Urothelium cell line (cell line): ENCODE measurements around the gene SLC25A17.
"Not testable (repeated sequence)": the region's sequence is repeated elsewhere in the genome, so short reads cannot be mapped to it uniquely, and the experiment has no call there.

ENCODE experiments used
- DNase-seq: peaks from one replicate; pipeline ENCODE4 v3.0.0; 2011; ENCODE audit warnings: low spot score, mixed read lengths
- FAIRE-seq: peaks from 2 replicates; lab custom pipeline; 2011; peaks lifted over from hg19 to GRCh38; lab: Jason Lieb, UNC

Gene SLC25A17

GRCh38 chr22:40758851-40759250, 60.3 kb downstream of the SLC25A17 start:
- not testable (repeated sequence) for FAIRE-seq

GRCh38 chr22:40758390-40758789, 60.8 kb downstream of the SLC25A17 start:
- FAIRE-seq (no peak), DNase-seq (no peak)

More at GRCh38 chr22:40758851-40759250, 60.3 kb downstream of the SLC25A17 start:
- not testable (repeated sequence) for DNase-seq

- FAIRE-seq: no peak
- DNase-seq: no peak
Observed at GRCh38 chr22:40757071-40757470, 62.1 kb downstream of the SLC25A17 start.

- no peak for FAIRE-seq
- DNase-seq: no peak
Observed at GRCh38 chr22:40753114-40753513, 66.0 kb downstream of the SLC25A17 start.

- no peak for FAIRE-seq
Observed at GRCh38 chr22:40751250-40751649, 67.9 kb downstream of the SLC25A17 start.

GRCh38 chr22:40749829-40750228, 69.3 kb downstream of the SLC25A17 start:
- FAIRE-seq (no peak), DNase-seq (no peak)

More at GRCh38 chr22:40751250-40751649, 67.9 kb downstream of the SLC25A17 start:
- no peak for DNase-seq

GRCh38 chr22:40748388-40749355, 70.5 kb downstream of the SLC25A17 start:
- DNase-seq (no peak), FAIRE-seq (peak; percentile 9)

- FAIRE-seq: no peak
- DNase-seq: no peak
Observed at GRCh38 chr22:40747361-40747760, 71.8 kb downstream of the SLC25A17 start.

- DNase-seq (no peak), FAIRE-seq (no peak)
Observed at GRCh38 chr22:40746428-40747220, 72.5 kb downstream of the SLC25A17 start.

GRCh38 chr22:40743768-40744167, 75.4 kb downstream of the SLC25A17 start:
- no peak for DNase-seq
- FAIRE-seq: no peak

- DNase-seq (no peak), FAIRE-seq (no peak)
Observed at GRCh38 chr22:40741116-40741515, 78.0 kb downstream of the SLC25A17 start.

- DNase-seq (no peak), FAIRE-seq (no peak)
Observed at GRCh38 chr22:40739721-40740120, 79.4 kb downstream of the SLC25A17 start.

- no peak for DNase-seq
- FAIRE-seq: no peak
Observed at GRCh38 chr22:40733919-40734318, 85.2 kb downstream of the SLC25A17 start.

GRCh38 chr22:40732999-40733292, 86.2 kb downstream of the SLC25A17 start:
- no peak for FAIRE-seq
- DNase-seq: no peak

- no peak for DNase-seq
- no peak for FAIRE-seq
Observed at GRCh38 chr22:40729284-40729683, 89.9 kb downstream of the SLC25A17 start.

- DNase-seq (no peak), FAIRE-seq (no peak)
Observed at GRCh38 chr22:40728731-40729189, 90.4 kb downstream of the SLC25A17 start.

GRCh38 chr22:40727964-40728615, 91.1 kb downstream of the SLC25A17 start:
- FAIRE-seq: no peak

GRCh38 chr22:40727070-40727963, 91.8 kb downstream of the SLC25A17 start:
- DNase-seq (no peak), FAIRE-seq (peak; percentile 5)

More at GRCh38 chr22:40727964-40728615, 91.1 kb downstream of the SLC25A17 start:
- no peak for DNase-seq

GRCh38 chr22:40726514-40726913, 92.6 kb downstream of the SLC25A17 start:
- no peak for DNase-seq

GRCh38 chr22:40723396-40723933, 95.7 kb downstream of the SLC25A17 start:
- DNase-seq: no peak
- no peak for FAIRE-seq

More at GRCh38 chr22:40726514-40726913, 92.6 kb downstream of the SLC25A17 start:
- no peak for FAIRE-seq
